ENCODE results near the gene MRPL18.

- TF ChIP-seq POLR2A (IDR thresholded peaks at IDR 0.05) (no peak), CTCF (IDR thresholded peaks at IDR 0.05) (no peak)
Measured at GRCh38 chr6:159829526-159829925, 39.3 kb downstream of the MRPL18 start.
